Measurements from ENCODE around the gene SNX30.

SNX30 gene

GRCh38 chr9:112894699-112895098, 144.1 kb downstream of the SNX30 start:
- in situ Hi-C loops (cut with MboI; ENCODE audit: low pct_unique_long_range_greater_than_20kb, low sequenced_read_pairs) = loop anchor here (10.0 kb wide), 1 partner anchor 50 kb away; no protein-coding TSS in a partner anchor

GRCh38 chr9:112896131-112896530, 145.6 kb downstream of the SNX30 start:
- DNase-seq = no peak
- in situ Hi-C loops (cut with MboI; ENCODE audit: low pct_unique_long_range_greater_than_20kb, low sequenced_read_pairs) = loop anchor here (10.0 kb wide), 1 partner anchor 51 kb away; no protein-coding TSS in a partner anchor

More at GRCh38 chr9:112894699-112895098, 144.1 kb downstream of the SNX30 start:
- DNase-seq = no peak

- in situ Hi-C loops (cut with MboI; ENCODE audit: low pct_unique_long_range_greater_than_20kb, low sequenced_read_pairs) = loop anchor here (10.0 kb wide), 1 partner anchor 54 kb away; no protein-coding TSS in a partner anchor
- peak; percentile 37 for DNase-seq
Measured at GRCh38 chr9:112898872-112899311, 148.3 kb downstream of the SNX30 start.

- no peak for DNase-seq
- in situ Hi-C loops (cut with MboI; ENCODE audit: low pct_unique_long_range_greater_than_20kb, low sequenced_read_pairs) = no loop called here
Measured at GRCh38 chr9:112900488-112900887, 149.9 kb downstream of the SNX30 start.

- in situ Hi-C loops (cut with MboI; ENCODE audit: low pct_unique_long_range_greater_than_20kb, low sequenced_read_pairs) = no loop called here
- DNase-seq = no peak
Measured at GRCh38 chr9:112900901-112901300, 150.3 kb downstream of the SNX30 start.

- DNase-seq = no peak
- in situ Hi-C loops (cut with MboI; ENCODE audit: low pct_unique_long_range_greater_than_20kb, low sequenced_read_pairs) = no loop called here
Measured at GRCh38 chr9:112905084-112905483, 154.5 kb downstream of the SNX30 start.

- in situ Hi-C loops (cut with MboI; ENCODE audit: low pct_unique_long_range_greater_than_20kb, low sequenced_read_pairs) = no loop called here
- no peak for DNase-seq
Measured at GRCh38 chr9:112911736-112912135, 161.2 kb downstream of the SNX30 start.

- in situ Hi-C loops (cut with MboI; ENCODE audit: low pct_unique_long_range_greater_than_20kb, low sequenced_read_pairs) = no loop called here
- no peak for DNase-seq
Measured at GRCh38 chr9:112912636-112913035, 162.1 kb downstream of the SNX30 start.

- DNase-seq = no peak
- in situ Hi-C loops (cut with MboI; ENCODE audit: low pct_unique_long_range_greater_than_20kb, low sequenced_read_pairs) = no loop called here
Measured at GRCh38 chr9:112913326-112913725, 162.8 kb downstream of the SNX30 start.

GRCh38 chr9:112914524-112914923, 164.0 kb downstream of the SNX30 start:
- in situ Hi-C loops (cut with MboI; ENCODE audit: low pct_unique_long_range_greater_than_20kb, low sequenced_read_pairs) = no loop called here
- no peak for DNase-seq

GRCh38 chr9:112917047-112917986, 166.8 kb downstream of the SNX30 start:
- in situ Hi-C loops (cut with MboI; ENCODE audit: low pct_unique_long_range_greater_than_20kb, low sequenced_read_pairs) = no loop called here
- no peak for DNase-seq

GRCh38 chr9:112917987-112918362, 167.4 kb downstream of the SNX30 start:
- in situ Hi-C loops (cut with MboI; ENCODE audit: low pct_unique_long_range_greater_than_20kb, low sequenced_read_pairs) = no loop called here
- no peak for DNase-seq

- in situ Hi-C loops (cut with MboI; ENCODE audit: low pct_unique_long_range_greater_than_20kb, low sequenced_read_pairs) = no loop called here
- DNase-seq = peak; percentile 66
Measured at GRCh38 chr9:112921549-112921948, 171.0 kb downstream of the SNX30 start.
